AG04450 (cell line): ENCODE data around the gene SCO2. TPM values are rescaled to one million over a fixed set of nuclear protein-coding genes. Genes with fewer than 3 reads are reported as not detected.

Source experiments
- CTCF ChIA-PET: fragments of 300-600, 350-600 bp; formaldehyde crosslinking; extraction: SDS; loops from one replicate; lab custom pipeline; 2022; ENCODE audit warnings: antibody characterized with exemption, inconsistent platforms; lab: Charles Lee
- POLR2A ChIA-PET: fragments of 350-600 bp; formaldehyde crosslinking; extraction: SDS; loops from one replicate; lab custom pipeline; 2021; ENCODE audit warnings: antibody characterized with exemption, inconsistent platforms; lab: Yijun Ruan, JAX
- DNase-seq: peaks from one replicate; pipeline ENCODE4 v3.0.0-alpha.2; 2011; ENCODE audit warnings: low read depth, low spot score
- H3K27ac ChIP-seq: one replicate; pipeline ENCODE4 v1.5.1; 2012; ENCODE audit warnings: low read depth, low read length, control low read depth
- H3K27me3 ChIP-seq: one replicate; pipeline ENCODE4 v1.6.0; 2012; ENCODE audit warnings: low read length; ENCODE audit not compliant: control insufficient read depth, insufficient read depth
- H3K4me3 ChIP-seq: 2 replicates; pipeline ENCODE4 v1.5.1; 2011; ENCODE audit warnings: mild to moderate bottlenecking, low read depth, low read length, control low read depth
- H3K9me3 ChIP-seq: 2 replicates; pipeline ENCODE4 v1.5.1; 2012; ENCODE audit warnings: low read length; ENCODE audit not compliant: control insufficient read depth, insufficient read depth
- polyA plus RNA-seq: library from polyadenylated mRNA; depleted of rRNA; stranded (reverse); fragments of >200 nt; gene quantifications from 2 replicates; pipeline ENCODE4 v1.2.3, GENCODE V29; 2011
- TF ChIP-seq, protein P1 (sequence below): IDR thresholded peaks from 2 replicates; pipeline ENCODE4 v1.5.1; 2011; ENCODE audit warnings: low read depth, low read length, control low read depth, inconsistent platforms

SCO2 gene
- polyA plus RNA-seq, 1 experiment = 0.15 TPM

DNA sequence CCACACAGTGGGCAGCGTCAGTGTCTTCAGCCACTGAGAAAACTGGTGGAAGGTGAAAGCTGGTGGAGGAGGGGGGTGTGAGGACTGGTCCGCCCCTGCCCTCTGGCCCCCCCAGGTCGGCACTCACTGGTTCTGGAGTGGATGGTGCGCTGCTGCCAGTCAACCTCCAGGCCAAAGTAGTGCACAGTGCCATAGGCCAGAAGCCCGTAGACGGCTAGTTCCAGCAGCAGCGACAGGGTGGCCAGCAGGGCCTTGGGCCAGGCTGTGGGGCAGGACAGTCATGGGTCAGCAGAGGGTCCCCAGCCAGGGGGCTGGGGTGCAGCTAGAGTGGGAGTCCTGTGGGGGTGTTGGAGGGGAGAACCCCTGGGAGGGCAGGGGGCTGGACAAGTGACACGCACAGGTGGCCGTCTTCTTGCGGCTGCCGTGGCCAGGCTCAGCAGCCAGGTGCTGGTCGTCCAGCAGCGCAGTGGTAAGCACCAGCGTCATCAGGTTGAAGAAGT, 20.1 kb downstream of the SCO2 start:
- no peaks in the 10 kb centered on the region for H3K27me3 ChIP-seq
- TF ChIP-seq, protein P1, sequence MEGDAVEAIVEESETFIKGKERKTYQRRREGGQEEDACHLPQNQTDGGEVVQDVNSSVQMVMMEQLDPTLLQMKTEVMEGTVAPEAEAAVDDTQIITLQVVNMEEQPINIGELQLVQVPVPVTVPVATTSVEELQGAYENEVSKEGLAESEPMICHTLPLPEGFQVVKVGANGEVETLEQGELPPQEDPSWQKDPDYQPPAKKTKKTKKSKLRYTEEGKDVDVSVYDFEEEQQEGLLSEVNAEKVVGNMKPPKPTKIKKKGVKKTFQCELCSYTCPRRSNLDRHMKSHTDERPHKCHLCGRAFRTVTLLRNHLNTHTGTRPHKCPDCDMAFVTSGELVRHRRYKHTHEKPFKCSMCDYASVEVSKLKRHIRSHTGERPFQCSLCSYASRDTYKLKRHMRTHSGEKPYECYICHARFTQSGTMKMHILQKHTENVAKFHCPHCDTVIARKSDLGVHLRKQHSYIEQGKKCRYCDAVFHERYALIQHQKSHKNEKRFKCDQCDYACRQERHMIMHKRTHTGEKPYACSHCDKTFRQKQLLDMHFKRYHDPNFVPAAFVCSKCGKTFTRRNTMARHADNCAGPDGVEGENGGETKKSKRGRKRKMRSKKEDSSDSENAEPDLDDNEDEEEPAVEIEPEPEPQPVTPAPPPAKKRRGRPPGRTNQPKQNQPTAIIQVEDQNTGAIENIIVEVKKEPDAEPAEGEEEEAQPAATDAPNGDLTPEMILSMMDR = no peak
- H3K9me3 ChIP-seq = no peaks in the 10 kb centered on the region; the same call in 1 of the 2 replicates
- POLR2A ChIA-PET = no interaction called here
- CTCF ChIA-PET = no interaction called here
- H3K27ac ChIP-seq = no peak overlapping the region
- no peak for DNase-seq
- H3K4me3 ChIP-seq = no peak overlapping the region

DNA sequence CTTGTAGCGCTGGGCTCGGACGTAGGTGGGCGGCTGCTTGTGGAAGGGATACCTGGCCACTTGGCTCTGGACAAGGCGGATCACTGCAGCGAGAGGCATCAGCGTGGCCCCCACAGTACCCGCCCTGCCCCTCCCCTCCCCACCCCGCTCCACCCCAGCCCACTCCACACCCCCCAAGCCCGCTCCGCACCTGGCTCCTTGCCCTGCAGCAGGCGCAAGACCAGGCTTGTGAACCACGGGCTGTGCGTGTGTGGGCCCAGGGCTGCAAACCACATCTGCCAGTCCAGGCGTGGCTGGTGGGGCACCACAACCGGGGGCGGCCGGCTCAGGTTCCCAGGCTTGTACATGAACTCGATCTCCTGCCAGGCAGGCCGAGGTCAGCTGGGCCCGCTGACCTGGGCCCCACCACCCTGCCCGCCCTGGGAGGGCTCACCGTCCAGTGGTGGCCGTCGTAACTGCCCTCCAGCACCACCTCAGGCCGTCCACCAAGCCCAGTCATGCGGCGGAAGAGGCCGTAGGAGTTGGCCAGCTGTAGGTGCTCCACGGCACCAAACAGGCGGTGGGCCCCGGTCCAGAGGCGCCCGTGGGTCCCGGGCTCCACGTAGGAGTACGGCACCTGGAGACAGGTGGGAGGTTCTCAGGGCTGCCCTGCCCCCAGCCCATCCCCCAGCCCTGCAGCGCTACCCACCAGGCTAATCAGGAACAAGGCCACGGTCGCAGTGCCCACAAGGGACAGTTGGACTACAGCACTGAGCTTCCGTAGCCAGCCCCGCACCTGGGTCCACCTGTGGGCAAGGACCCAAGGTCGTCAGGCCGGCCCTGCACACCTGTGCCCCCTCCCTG, 20.8 kb downstream of the SCO2 start:
- Histone ChIP-seq H3K9me3 (no peaks in the 10 kb centered on the region; the same call in 1 of the 2 replicates), H3K27ac (no peak overlapping the region), H3K4me3 (no peak overlapping the region), H3K27me3 (no peaks in the 10 kb centered on the region)
- no peak for DNase-seq
- ChIA-PET CTCF (no interaction called here), POLR2A (no interaction called here)
- TF ChIP-seq, protein P1 = no peak

DNA sequence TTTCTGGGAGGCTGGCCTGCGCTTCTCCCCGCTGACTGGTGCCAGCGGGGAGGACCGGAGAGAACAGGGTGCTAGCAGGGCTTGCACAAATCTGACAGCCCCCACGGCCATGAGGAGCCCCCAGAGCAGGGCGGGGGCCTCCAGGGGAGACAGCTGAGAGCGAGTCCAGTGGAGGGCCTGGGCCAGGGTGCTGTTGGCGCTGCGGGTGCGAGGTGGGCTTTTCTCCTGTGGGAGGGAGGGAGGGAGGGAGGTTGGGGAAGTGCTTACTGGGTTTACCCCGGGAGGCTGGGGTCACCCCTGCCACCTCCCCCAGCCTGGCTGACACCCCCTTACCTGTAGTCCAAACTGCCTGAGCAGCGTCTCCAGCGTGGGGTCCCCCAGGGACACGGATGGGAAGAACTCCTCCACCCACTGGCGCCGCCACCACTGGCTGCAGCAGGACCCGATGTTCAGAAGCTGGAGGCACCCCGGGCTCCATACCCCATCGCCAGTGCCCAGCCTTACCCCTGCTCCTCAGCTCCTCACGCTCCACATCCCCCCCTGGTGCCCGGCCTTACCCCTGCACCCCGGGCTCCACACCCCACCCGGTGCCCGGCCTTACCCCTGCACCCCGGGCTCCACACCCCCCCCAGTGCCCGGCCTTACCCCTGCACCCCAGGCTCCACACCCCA, 21.8 kb downstream of the SCO2 start:
- no peaks in the 10 kb centered on the region; the same call in 1 of the 2 replicates for H3K9me3 ChIP-seq
- POLR2A ChIA-PET = no interaction called here
- no peak overlapping the region for H3K27ac ChIP-seq
- CTCF ChIA-PET = interaction anchor here (0.6 kb wide), 1 partner anchor 24 kb away, joined by 5 read pairs; no protein-coding TSS in a partner anchor
- no peak overlapping the region for H3K4me3 ChIP-seq
- TF ChIP-seq, protein P1 = no peak
- H3K27me3 ChIP-seq = no peaks in the 10 kb centered on the region
- no peak for DNase-seq

DNA sequence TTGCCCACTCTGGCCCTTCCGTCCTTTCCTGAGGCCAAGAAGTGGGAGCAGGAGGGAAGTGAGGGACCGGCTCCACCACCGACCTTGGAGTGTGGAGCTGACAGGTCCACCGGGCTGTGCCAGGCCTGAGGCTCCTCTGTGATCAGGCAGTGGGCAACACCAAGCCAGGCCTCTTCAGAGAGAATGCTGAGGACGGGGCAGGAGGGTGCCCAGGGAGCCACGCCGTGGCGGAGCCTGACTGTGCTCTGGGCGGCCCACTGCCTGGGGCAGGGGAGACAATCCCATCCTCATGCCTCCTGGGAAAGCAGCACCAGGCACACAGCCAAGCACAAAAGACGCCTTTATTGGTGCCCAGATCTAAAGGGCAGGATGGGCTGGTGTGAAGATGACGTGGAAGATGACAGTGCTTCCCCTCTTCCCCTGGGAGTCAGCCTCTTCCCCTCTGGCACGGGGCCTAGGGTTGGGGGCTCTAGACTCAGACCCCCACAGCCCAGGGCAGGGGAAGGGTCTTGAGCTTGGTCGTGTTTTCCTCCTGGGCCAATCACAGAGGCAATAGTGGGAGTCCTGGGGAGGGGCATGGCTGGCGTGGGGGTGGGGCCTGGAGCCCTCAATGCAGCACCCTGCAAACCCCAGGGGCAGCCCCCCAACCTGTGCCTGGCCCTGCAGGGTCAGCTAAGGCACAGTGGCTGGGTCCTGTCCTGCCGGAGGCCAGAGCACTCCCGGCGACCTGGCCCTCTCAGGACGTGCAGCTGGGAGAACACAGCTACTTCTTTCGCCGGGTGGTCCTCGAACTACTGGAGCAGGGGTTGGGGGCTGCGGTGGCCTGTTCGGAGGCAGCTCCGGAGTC, 22.5 kb downstream of the SCO2 start:
- POLR2A ChIA-PET = no interaction called here
- CTCF ChIA-PET = interaction anchor here (0.6 kb wide), 1 partner anchor 25 kb away, joined by 5 read pairs; no protein-coding TSS in a partner anchor
- TF ChIP-seq, protein P1 = no peak

More for the DNA sequence above, 22.5 kb downstream of the SCO2 start:
- no peaks in the 10 kb centered on the region; the same call in 1 of the 2 replicates for H3K9me3 ChIP-seq
- no peaks in the 10 kb centered on the region for H3K27me3 ChIP-seq
- H3K4me3 ChIP-seq = no peak overlapping the region
- DNase-seq = no peak
- H3K27ac ChIP-seq = no peak overlapping the region
